NB4 (cell line): ENCODE measurements around the gene HIC1.

Experiments
- DNase-seq: peaks from one replicate; pipeline ENCODE4 v3.0.0; 2010; ENCODE audit warnings: low read depth
- H3K4me3 ChIP-seq: one replicate; pipeline ENCODE4 v1.5.1; 2011; ENCODE audit warnings: mild to moderate bottlenecking, low read depth, low read length, moderate library complexity
- MYC ChIP-seq: IDR thresholded peaks from 2 replicates; pipeline ENCODE4 v1.6.1; 2011; ENCODE audit warnings: low read depth, low read length
- POLR2A ChIP-seq: IDR thresholded peaks from 2 replicates; pipeline ENCODE4 v1.6.1; 2011; ENCODE audit warnings: mild to moderate bottlenecking; ENCODE audit not compliant: insufficient read length; ENCODE audit errors: extremely low read depth
- TF ChIP-seq, protein P1 (sequence below): IDR thresholded peaks from one replicate; pipeline ENCODE4 v1.5.1; 2012; ENCODE audit warnings: low read depth, low read length
- TF ChIP-seq, protein P2 (sequence below): IDR thresholded peaks from 2 replicates; pipeline ENCODE4 v1.6.1; 2011; ENCODE audit warnings: low read depth, low read length

HIC1 gene

DNA sequence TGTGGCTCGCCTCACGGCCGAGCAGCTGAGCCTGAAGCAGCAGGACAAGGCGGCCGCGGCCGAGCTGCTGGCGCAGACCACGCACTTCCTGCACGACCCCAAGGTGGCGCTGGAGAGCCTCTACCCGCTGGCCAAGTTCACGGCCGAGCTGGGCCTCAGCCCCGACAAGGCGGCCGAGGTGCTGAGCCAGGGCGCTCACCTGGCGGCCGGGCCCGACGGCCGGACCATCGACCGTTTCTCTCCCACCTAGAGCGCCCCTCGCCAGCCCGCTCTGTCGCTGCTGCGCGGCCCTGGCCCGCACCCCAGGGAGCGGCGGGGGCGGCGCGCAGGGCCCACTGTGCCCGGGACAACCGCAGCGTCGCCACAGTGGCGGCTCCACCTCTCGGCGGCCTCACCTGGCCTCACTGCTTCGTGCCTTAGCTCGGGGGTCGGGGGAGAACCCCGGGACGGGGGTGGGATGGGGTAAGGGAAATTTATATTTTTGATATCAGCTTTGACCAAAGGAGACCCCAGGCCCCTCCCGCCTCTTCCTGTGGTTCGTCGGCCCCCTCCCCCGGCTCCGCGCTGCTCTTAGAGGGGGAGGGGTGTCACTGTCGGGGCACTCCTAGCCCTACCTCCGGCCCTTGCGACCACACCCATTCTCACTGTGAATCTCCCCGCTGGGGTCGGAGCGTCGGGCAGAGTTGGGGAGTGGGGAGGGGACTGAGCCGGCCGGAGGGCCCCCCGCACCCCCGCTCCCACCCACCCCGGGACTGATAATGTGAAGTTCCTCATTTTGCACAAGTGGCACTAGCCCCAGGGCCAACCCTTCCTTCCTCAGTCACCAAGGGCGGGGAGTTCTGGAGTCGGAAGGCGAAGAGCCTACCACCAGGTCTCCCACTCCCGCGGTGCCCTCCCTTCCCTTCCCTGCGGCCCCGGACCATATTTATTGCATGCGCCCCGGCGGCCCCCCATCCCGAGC lies 4.0 kb downstream of the HIC1 start:
- no peak overlapping the region for H3K4me3 ChIP-seq
- TF ChIP-seq POLR2A (no peak), MYC (no peak; the same call in 1 of the 2 replicates)
- TF ChIP-seq, protein P1, sequence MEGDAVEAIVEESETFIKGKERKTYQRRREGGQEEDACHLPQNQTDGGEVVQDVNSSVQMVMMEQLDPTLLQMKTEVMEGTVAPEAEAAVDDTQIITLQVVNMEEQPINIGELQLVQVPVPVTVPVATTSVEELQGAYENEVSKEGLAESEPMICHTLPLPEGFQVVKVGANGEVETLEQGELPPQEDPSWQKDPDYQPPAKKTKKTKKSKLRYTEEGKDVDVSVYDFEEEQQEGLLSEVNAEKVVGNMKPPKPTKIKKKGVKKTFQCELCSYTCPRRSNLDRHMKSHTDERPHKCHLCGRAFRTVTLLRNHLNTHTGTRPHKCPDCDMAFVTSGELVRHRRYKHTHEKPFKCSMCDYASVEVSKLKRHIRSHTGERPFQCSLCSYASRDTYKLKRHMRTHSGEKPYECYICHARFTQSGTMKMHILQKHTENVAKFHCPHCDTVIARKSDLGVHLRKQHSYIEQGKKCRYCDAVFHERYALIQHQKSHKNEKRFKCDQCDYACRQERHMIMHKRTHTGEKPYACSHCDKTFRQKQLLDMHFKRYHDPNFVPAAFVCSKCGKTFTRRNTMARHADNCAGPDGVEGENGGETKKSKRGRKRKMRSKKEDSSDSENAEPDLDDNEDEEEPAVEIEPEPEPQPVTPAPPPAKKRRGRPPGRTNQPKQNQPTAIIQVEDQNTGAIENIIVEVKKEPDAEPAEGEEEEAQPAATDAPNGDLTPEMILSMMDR, result peak; percentile 63
- TF ChIP-seq, protein P2, sequence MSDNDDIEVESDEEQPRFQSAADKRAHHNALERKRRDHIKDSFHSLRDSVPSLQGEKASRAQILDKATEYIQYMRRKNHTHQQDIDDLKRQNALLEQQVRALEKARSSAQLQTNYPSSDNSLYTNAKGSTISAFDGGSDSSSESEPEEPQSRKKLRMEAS, result peak; percentile 49
- DNase-seq, result peak; percentile 89

DNA sequence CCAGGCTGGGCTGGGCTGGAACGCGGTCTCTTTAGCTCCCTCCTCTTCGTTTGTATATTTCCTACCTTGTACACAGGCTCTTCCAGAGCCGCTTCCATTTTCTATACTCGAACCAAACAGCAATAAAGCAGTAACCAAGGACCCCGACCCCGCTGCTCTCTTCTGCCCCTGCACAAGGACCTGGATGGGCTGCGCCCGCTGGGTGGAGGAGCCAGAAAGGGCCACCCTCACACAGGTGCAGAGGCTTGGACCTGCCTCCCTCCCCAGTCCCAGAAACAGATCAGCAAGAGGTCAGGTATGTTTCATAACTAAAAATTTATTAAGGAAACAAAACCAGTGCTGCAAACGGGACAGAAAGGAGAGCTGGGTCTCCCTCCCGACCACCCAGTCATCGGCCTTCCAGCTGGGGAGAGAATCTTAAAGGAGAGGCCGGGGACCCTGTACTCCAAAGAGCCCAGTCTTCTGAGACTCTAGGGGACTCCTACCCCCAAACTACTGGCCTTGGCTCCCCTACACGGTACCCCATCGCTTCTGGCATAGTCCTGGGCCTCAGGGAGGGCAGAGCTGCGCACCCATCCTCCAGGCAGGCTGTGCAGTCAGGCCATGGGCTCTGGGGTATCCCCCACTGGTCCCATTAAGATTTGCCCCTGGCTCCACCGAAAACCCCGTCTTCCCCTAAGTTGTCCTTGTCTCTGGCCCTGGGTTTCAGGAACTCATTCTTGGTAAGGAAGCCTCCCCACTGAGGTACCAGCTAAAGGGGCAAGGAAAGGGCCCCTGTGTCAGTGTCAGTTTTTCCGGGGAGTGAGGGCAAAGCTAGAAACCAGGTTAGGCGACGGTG lies 4.9 kb downstream of the HIC1 start:
- DNase-seq, result no peak
- H3K4me3 ChIP-seq, result no peak overlapping the region
- TF ChIP-seq MYC (no peak), POLR2A (no peak)
- TF ChIP-seq, protein P1, result no peak
- TF ChIP-seq, protein P2, result no peak

DNA sequence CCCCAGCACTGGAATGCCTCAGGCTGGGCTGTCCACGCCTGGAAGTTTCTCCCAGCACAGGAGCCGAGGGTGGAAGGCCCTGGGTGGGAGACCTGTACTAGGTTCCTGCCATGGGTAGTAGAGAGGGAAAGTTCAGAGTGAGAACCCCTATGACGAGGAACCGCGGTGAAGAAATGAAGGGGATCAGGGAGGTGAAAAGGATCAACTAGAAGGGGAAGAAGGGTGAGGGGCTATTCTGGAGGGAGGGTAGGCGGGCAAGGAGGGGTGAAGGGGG lies 5.4 kb downstream of the HIC1 start:
- DNase-seq, result no peak
- no peak overlapping the region for H3K4me3 ChIP-seq
- TF ChIP-seq, protein P2, result no peak
- TF ChIP-seq POLR2A (no peak), MYC (no peak)
- TF ChIP-seq, protein P1, result no peak

DNA sequence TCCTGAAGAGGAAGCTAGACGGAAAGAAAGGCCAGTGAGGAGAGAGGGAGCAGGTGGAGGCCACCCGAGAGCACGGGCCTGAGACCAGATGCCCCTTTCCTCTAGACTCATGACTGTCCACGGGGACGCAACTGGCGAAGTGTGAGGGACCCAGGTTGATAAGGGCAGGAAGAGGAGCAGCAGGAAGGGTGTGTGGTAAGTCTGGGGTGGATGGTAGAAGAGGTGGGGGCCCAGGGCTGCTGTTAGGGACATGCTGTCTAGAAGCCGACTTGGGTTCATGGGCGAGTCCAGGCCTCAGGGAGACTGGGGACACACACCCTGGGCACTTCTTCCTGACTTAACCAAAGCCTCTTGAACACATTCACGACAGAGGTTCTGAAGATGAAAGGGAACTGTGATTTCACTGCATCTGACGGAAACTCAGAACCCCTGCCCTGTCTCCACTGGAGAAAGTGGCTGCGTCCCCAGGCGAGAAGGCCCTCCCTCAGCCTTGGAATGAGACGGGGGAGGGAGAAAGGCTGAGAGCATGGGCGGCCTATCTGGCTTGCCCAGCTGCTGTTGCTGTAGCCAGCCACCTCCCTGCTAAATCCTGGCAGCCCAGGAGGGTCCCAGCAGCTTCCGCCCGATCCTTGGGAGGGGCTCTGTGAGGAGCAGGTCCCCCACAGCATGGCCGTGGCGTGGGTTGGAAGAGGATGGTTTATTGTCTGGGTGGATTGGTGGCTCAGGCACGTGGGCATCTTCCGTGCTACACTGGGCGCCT lies 6.0 kb downstream of the HIC1 start:
- no peak overlapping the region for H3K4me3 ChIP-seq
- TF ChIP-seq, protein P1, result no peak
- TF ChIP-seq POLR2A (no peak), MYC (no peak)
- TF ChIP-seq, protein P2, result no peak

DNA sequence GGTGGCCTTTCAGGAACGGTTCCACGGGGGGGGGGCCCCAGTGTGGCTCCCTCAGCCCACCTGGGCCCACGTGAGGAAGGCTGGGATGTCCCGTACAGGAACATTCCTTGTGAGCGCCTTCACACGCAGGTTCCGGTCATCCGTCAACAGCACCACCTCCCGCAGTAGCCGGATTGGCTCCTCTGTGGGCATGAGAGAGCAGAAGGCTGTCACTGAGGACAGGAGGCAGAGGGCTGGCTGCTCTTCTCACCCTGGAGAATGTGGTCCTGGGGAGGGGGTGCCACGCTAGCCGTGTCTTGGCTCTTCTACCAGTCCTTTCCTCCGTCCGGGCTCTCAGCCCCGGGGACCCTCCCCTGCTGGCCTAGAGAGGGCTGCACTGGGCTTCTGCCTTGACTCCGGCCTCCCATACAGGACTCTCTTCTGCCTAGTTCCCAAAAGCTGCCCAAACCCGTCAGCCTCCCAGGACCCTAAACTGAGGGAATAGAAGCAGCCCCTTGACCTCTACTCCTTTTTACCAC lies 6.6 kb downstream of the HIC1 start:
- DNase-seq, result no peak
- TF ChIP-seq, protein P1, result no peak
- TF ChIP-seq, protein P2, result no peak
- TF ChIP-seq POLR2A, result no peak
- no peak for TF ChIP-seq MYC
- H3K4me3 ChIP-seq, result no peak overlapping the region

More for the DNA sequence above, 6.0 kb downstream of the HIC1 start:
- no peak for DNase-seq
